Osteoblast (primary cell): ENCODE measurements around the gene NSMCE1. TPM values are rescaled to one million over a fixed set of nuclear protein-coding genes. Genes with fewer than 3 reads are reported as not detected.

Source experiments
- DNase-seq: peaks from one replicate; pipeline ENCODE4 v3.0.0; 2011; ENCODE audit warnings: low spot score, mixed read lengths; ENCODE audit not compliant: insufficient read length; ENCODE audit errors: missing footprints
- H2AFZ ChIP-seq: 2 replicates; pipeline ENCODE4 v1.6.0; 2011; ENCODE audit warnings: mild to moderate bottlenecking, low read length
- H3K27ac ChIP-seq: 2 replicates; pipeline ENCODE4 v1.5.1; 2011; ENCODE audit warnings: mild to moderate bottlenecking, low read depth, low read length, moderate library complexity
- H3K27me3 ChIP-seq: 2 replicates; pipeline ENCODE4 v1.6.0; 2012; ENCODE audit warnings: mild to moderate bottlenecking, control low read depth, inconsistent platforms, low read length, moderate library complexity; ENCODE audit not compliant: insufficient read depth
- H3K36me3 ChIP-seq: 2 replicates; pipeline ENCODE4 v1.5.1; 2011; ENCODE audit warnings: mild to moderate bottlenecking, low read length, control low read depth, moderate library complexity; ENCODE audit not compliant: insufficient read depth
- H3K4me1 ChIP-seq: 2 replicates; pipeline ENCODE4 v1.5.1; 2011; ENCODE audit warnings: mild to moderate bottlenecking, low read length, control low read depth, moderate library complexity; ENCODE audit not compliant: insufficient read depth
- H3K4me2 ChIP-seq: 2 replicates; pipeline ENCODE4 v1.6.0; 2011; ENCODE audit warnings: mild to moderate bottlenecking, low read length; ENCODE audit not compliant: insufficient read depth
- H3K4me3 ChIP-seq: fragments of 200-600 bp; sonication (generic); 3 replicates; pipeline ENCODE4 v1.5.1; 2012; ENCODE audit warnings: mild to moderate bottlenecking, low read length, inconsistent platforms; ENCODE audit not compliant: insufficient read depth
- H3K79me2 ChIP-seq: 2 replicates; pipeline ENCODE4 v1.6.0; 2012; ENCODE audit warnings: mild to moderate bottlenecking, low read length, control low read depth, inconsistent platforms; ENCODE audit not compliant: insufficient read depth
- H3K9me3 ChIP-seq: 2 replicates; pipeline ENCODE4 v1.5.1; 2011; ENCODE audit warnings: low read depth, low read length, control low read depth
- H4K20me1 ChIP-seq: 2 replicates; pipeline ENCODE4 v1.6.0; 2012; ENCODE audit warnings: mild to moderate bottlenecking, low read length, control low read depth; ENCODE audit not compliant: insufficient read depth
- total RNA-seq: library from RNA; depleted of rRNA; stranded (reverse); fragments of >200 nt; gene quantifications from 2 replicates; pipeline ENCODE4 v1.2.3, GENCODE V29; 2012
- TF ChIP-seq, protein P1 (sequence below): IDR thresholded peaks from 2 replicates; pipeline ENCODE4 v1.5.1; 2011; ENCODE audit warnings: mild to moderate bottlenecking, low read depth, low read length, moderate library complexity; ENCODE audit errors: extremely low read depth

The NSMCE1 gene
- total RNA-seq, 1 donor = 57.9 TPM

DNA sequence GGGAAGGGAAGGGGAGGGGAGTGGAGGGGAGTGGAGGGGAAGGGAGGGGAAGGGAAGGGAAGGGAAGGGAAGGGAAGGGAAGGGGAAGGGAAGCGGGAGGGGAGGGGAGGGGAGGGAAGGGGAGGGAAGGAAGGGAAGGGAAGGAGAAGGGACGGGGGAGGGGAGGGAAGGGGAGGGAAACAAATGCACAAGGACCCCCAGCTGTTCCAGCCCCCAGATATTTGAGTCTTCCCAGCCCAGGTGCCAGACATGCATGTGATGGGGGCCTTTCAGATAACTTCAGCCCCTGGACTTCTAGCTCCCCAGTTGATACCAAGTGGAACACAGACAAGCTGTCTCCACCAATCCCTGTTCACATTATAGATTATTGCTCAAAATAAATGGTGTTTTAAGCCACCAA, 79.9 kb downstream of the NSMCE1 start:
- TF ChIP-seq, protein P1, sequence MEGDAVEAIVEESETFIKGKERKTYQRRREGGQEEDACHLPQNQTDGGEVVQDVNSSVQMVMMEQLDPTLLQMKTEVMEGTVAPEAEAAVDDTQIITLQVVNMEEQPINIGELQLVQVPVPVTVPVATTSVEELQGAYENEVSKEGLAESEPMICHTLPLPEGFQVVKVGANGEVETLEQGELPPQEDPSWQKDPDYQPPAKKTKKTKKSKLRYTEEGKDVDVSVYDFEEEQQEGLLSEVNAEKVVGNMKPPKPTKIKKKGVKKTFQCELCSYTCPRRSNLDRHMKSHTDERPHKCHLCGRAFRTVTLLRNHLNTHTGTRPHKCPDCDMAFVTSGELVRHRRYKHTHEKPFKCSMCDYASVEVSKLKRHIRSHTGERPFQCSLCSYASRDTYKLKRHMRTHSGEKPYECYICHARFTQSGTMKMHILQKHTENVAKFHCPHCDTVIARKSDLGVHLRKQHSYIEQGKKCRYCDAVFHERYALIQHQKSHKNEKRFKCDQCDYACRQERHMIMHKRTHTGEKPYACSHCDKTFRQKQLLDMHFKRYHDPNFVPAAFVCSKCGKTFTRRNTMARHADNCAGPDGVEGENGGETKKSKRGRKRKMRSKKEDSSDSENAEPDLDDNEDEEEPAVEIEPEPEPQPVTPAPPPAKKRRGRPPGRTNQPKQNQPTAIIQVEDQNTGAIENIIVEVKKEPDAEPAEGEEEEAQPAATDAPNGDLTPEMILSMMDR = no peak
- H3K79me2 ChIP-seq = no peaks in the 10 kb centered on the region
- no peak overlapping the region for H2AFZ ChIP-seq
- DNase-seq = no peak
- H3K4me2 ChIP-seq = no peak overlapping the region
- no peak overlapping the region for H3K4me3 ChIP-seq
- no peak overlapping the region for H3K27ac ChIP-seq
- H4K20me1 ChIP-seq = no peaks in the 10 kb centered on the region
- H3K27me3 ChIP-seq = no peaks in the 10 kb centered on the region
- H3K36me3 ChIP-seq = no peaks in the 10 kb centered on the region
- no peaks in the 10 kb centered on the region for H3K4me1 ChIP-seq
- H3K9me3 ChIP-seq = no peaks in the 10 kb centered on the region

- TF ChIP-seq, protein P1 = no peak
- H3K27ac ChIP-seq = no peak overlapping the region
- H3K36me3 ChIP-seq = no peaks in the 10 kb centered on the region
- no peak overlapping the region for H2AFZ ChIP-seq
- H3K27me3 ChIP-seq = peaks cover 7% of the 10 kb centered on the region
- no peaks in the 10 kb centered on the region for H4K20me1 ChIP-seq
- no peak for DNase-seq
- no peak overlapping the region for H3K4me3 ChIP-seq
- peaks cover 3% of the 10 kb centered on the region for H3K9me3 ChIP-seq
- H3K79me2 ChIP-seq = no peaks in the 10 kb centered on the region
- H3K4me2 ChIP-seq = no peak overlapping the region
- H3K4me1 ChIP-seq = no peaks in the 10 kb centered on the region
Measured at GRCh38 chr16:27185776-27186130, 82.8 kb downstream of the NSMCE1 start.

GRCh38 chr16:27182906-27183405, 85.6 kb downstream of the NSMCE1 start:
- no peak overlapping the region for H3K4me3 ChIP-seq

GRCh38 chr16:27181019-27181790, 87.4 kb downstream of the NSMCE1 start:
- no peaks in the 10 kb centered on the region for H3K79me2 ChIP-seq
- H3K27ac ChIP-seq = no peak overlapping the region
- no peaks in the 10 kb centered on the region for H3K36me3 ChIP-seq
- no peak overlapping the region for H2AFZ ChIP-seq
- DNase-seq = no peak
- H3K4me1 ChIP-seq = peaks cover 11% of the 10 kb centered on the region
- H3K9me3 ChIP-seq = peaks cover 3% of the 10 kb centered on the region
- no peak overlapping the region for H3K4me2 ChIP-seq
- no peak overlapping the region for H3K4me3 ChIP-seq
- no peaks in the 10 kb centered on the region for H4K20me1 ChIP-seq
- TF ChIP-seq, protein P1 = no peak
- H3K27me3 ChIP-seq = peaks cover 7% of the 10 kb centered on the region

More at GRCh38 chr16:27182906-27183405, 85.6 kb downstream of the NSMCE1 start:
- TF ChIP-seq, protein P1 = no peak
- Histone ChIP-seq H3K36me3 (no peaks in the 10 kb centered on the region), H3K4me2 (no peak overlapping the region), H2AFZ (no peak overlapping the region), H3K27ac (no peak overlapping the region), H3K79me2 (no peaks in the 10 kb centered on the region), H3K4me1 (no peaks in the 10 kb centered on the region), H4K20me1 (no peaks in the 10 kb centered on the region), H3K9me3 (peaks cover 3% of the 10 kb centered on the region), H3K27me3 (peaks cover 7% of the 10 kb centered on the region)
- DNase-seq = no peak
